Kidney (tissue), 14 donors: Measurements from ENCODE around the gene HOXB1. TPM values are rescaled to one million over a fixed set of nuclear protein-coding genes. Genes with fewer than 3 reads are reported as not detected.
A peak's percentile ranks its signal among the peaks of the same experiment; 100 is the strongest.

Experiments used
- DNase-seq, 5 donors: peaks; one replicate each; pipeline ENCODE4 v3.0.0-alpha.2; 2013 to 2020
- FAIRE-seq: peaks from 2 replicates; lab custom pipeline; 2012; peaks lifted over from hg19 to GRCh38; lab: Jason Lieb, UNC
- H3K27ac ChIP-seq, 2 donors: one replicate each; pipeline ENCODE4 v1.7.0; 2013; ENCODE audit warnings: low read depth in 2 of 2, low read length in 2 of 2, inconsistent platforms in 1 of 2
- H3K27me3 ChIP-seq: one replicate; pipeline ENCODE4 v1.7.1; 2013; ENCODE audit warnings: low read length, inconsistent platforms; ENCODE audit not compliant: control insufficient read depth, insufficient read depth
- H3K36me3 ChIP-seq, 3 donors: one replicate each; pipeline versions ENCODE4 v1.7.0 to v1.7.1; 2013; ENCODE audit warnings: low read length in 3 of 3, control low read depth in 1 of 3, inconsistent platforms in 1 of 3; ENCODE audit not compliant: insufficient read depth in 3 of 3, control insufficient read depth in 2 of 3
- H3K4me1 ChIP-seq, 3 donors: one replicate each; pipeline versions ENCODE4 v1.7.0 to v1.7.1; 2013; ENCODE audit warnings: low read length in 3 of 3, inconsistent platforms in 1 of 3, low read depth in 1 of 3; ENCODE audit not compliant: control insufficient read depth in 2 of 3, insufficient read depth in 2 of 3
- H3K4me3 ChIP-seq, 3 donors: one replicate each; pipeline versions ENCODE4 v1.7.0 to v1.8.1; 2013; ENCODE audit warnings: low read length in 3 of 3, control low read depth in 1 of 3, inconsistent platforms in 1 of 3
- H3K9ac ChIP-seq, 3 donors: one replicate each; pipeline versions ENCODE4 v1.7.0 to v1.7.1; 2013; ENCODE audit warnings: low read length in 3 of 3, control low read depth in 1 of 3, inconsistent platforms in 1 of 3
- H3K9me3 ChIP-seq, 3 donors: one replicate each; pipeline versions ENCODE4 v1.7.0 to v1.7.1; 2013; ENCODE audit warnings: low read length in 3 of 3, control low read depth in 1 of 3, inconsistent platforms in 1 of 3; ENCODE audit not compliant: control insufficient read depth in 2 of 3, insufficient read depth in 1 of 3
- CTCF ChIP-seq: IDR thresholded peaks from 3 replicates; pipeline ENCODE4 v1.5.1; 2012; ENCODE audit warnings: mild to moderate bottlenecking, moderate library complexity, borderline replicate concordance; ENCODE audit not compliant: insufficient read depth; ENCODE audit errors: extremely low read depth
- intact Hi-C: fragments of 100-400 bp; cut with DNase I; formaldehyde crosslinking; loops from one replicate; pipeline ENCODE4 v1.11.1; 2022
- polyA plus RNA-seq: library from polyadenylated mRNA; stranded (reverse); fragments of 350-450 nt; fragmentation: Illumina TruSeq; extraction: RNeasy Lipid Tissue Mini Kit (QIAGEN cat#74804); gene quantifications from one replicate; pipeline ENCODE4 v1.2.3, GENCODE V29; 2014; ENCODE audit warnings: low read depth, low replicate concordance; ENCODE audit not compliant: insufficient read depth
- total RNA-seq: library from RNA; stranded (reverse); fragmentation: NEBNext Ultra II Directional; extraction: Animal tissue kit (Norgen Biotek cat#: 25700); gene quantifications from one replicate; pipeline ENCODE4 v1.2.1, GENCODE V29; 2021
- donor health status: control.
- donor health status: control.
- donor health status: control.
- donor health status: control.
- donor health status: control.
- donor health status: DM: yes; HTN: yes; CAD: no.
- donor health status: Normal renal cell carcinoma (clear cell type).

The HOXB1 gene
- total and polyA plus RNA-seq, 2 donors from 2014 or later, result not detected

GRCh38 chr17:48542698-48543106, 11.9 kb upstream of the HOXB1 start:
- DNase-seq (no peak), FAIRE-seq (no peak)
- intact Hi-C loops, result loop anchor here (5.0 kb wide), 1 partner anchor 35 kb away; the partner anchor contains the start of gene HOXB4
- Histone ChIP-seq H3K27me3 (no peaks in the 10 kb centered on the region), H3K9me3 (no peaks in the 10 kb centered on the region), H3K4me3 (peak overlapping the region; percentile 68 to 89 (median 85)), H3K4me1 (peaks cover 7 to 25% (median 19%) of the 10 kb centered on the region in 3 donors), H3K36me3 (no peaks in the 10 kb centered on the region), H3K9ac (peak overlapping the region; percentile 88 to 99 (median 90)), H3K27ac (peak overlapping the region; percentile 95 to 98)
- TF ChIP-seq CTCF, result no peak

GRCh38 chr17:48542114-48542656, 11.4 kb upstream of the HOXB1 start:
- no peak for FAIRE-seq
- Histone ChIP-seq H3K27ac (peak overlapping the region; percentile 97 to 98), H3K36me3 (no peaks in the 10 kb centered on the region), H3K27me3 (no peaks in the 10 kb centered on the region), H3K4me1 (peaks cover 7 to 21% (median 17%) of the 10 kb centered on the region in 3 donors), H3K9ac (peak overlapping the region; percentile 86 to 99 (median 88)), H3K4me3 (peak overlapping the region; percentile 68 to 89 (median 85)), H3K9me3 (no peaks in the 10 kb centered on the region)
- no peak for TF ChIP-seq CTCF
- DNase-seq, result peak in 4 of 5 donors; percentile 42 to 78 (median 64)
- intact Hi-C loops, result loop anchor here (5.0 kb wide), 1 partner anchor 35 kb away; the partner anchor contains the start of gene HOXB4

GRCh38 chr17:48541577-48542113, 10.8 kb upstream of the HOXB1 start:
- H3K9ac ChIP-seq, result peak overlapping the region; percentile 86 to 99 (median 88)
- no peaks in the 10 kb centered on the region for H3K27me3 ChIP-seq
- TF ChIP-seq CTCF, result no peak
- H3K4me3 ChIP-seq, result peak overlapping the region; percentile 70 to 89 (median 85)
- peak overlapping the region; percentile 97 to 98 for H3K27ac ChIP-seq
- DNase-seq (peak; percentile 82 to 90 (median 88)), FAIRE-seq (no peak)
- H3K9me3 ChIP-seq, result no peaks in the 10 kb centered on the region
- no peaks in the 10 kb centered on the region for H3K36me3 ChIP-seq
- intact Hi-C loops, result loop anchor here (5.0 kb wide), 1 partner anchor 36 kb away; the partner anchor contains the start of gene HOXB4
- H3K4me1 ChIP-seq, result peaks cover 7 to 15% (median 12%) of the 10 kb centered on the region in 3 donors
